CD8-positive, alpha-beta memory T cell (primary cell): ENCODE measurements around the gene BUD31. TPM values are rescaled to one million over a fixed set of nuclear protein-coding genes. Genes with fewer than 3 reads are reported as not detected.

Experiments
- CTCF ChIA-PET: fragments of 350-600 bp; sonication (Branson Sonifier 250); formaldehyde crosslinking; loops from one replicate; lab custom pipeline; 2021; ENCODE audit warnings: antibody characterized with exemption; lab: Charles Lee
- POLR2A ChIA-PET: fragments of 350-600 bp; sonication (Branson Sonifier 250); formaldehyde crosslinking; loops from one replicate; lab custom pipeline; 2021; ENCODE audit warnings: antibody characterized with exemption; lab: Charles Lee
- DNase-seq, 5 donors: peaks; one replicate each; pipeline versions ENCODE4 v3.0.0 to v3.0.0-alpha.2; 2020 to 2022; ENCODE audit warnings: mixed read lengths in 1 of 5
- H3K27ac ChIP-seq: one replicate; pipeline ENCODE4 v1.7.0; 2013; ENCODE audit warnings: low read depth, mild to moderate bottlenecking, low read length, moderate library complexity
- H3K27me3 ChIP-seq: 2 replicates; pipeline ENCODE4 v1.7.0; 2013; ENCODE audit warnings: low read length, mild to moderate bottlenecking; ENCODE audit not compliant: insufficient read depth, poor library complexity, severe bottlenecking
- H3K36me3 ChIP-seq: 2 replicates; pipeline ENCODE4 v1.7.0; 2013; ENCODE audit warnings: mild to moderate bottlenecking, low read length, moderate library complexity; ENCODE audit not compliant: insufficient read depth
- H3K4me1 ChIP-seq: 2 replicates; pipeline ENCODE4 v1.7.0; 2013; ENCODE audit warnings: mild to moderate bottlenecking, low read length, moderate library complexity; ENCODE audit not compliant: insufficient read depth
- H3K4me3 ChIP-seq: 2 replicates; pipeline ENCODE4 v1.7.0; 2013; ENCODE audit warnings: mild to moderate bottlenecking, low read length
- H3K9me3 ChIP-seq: 2 replicates; pipeline ENCODE4 v1.7.0; 2013; ENCODE audit warnings: mild to moderate bottlenecking, low read length
- H3K27ac Mint-ChIP-seq, 8 donors: one replicate each; pipeline ENCODE4 v1.8.0; 2020 to 2021; ENCODE audit warnings: mixed read lengths in 8 of 8, mild to moderate bottlenecking in 6 of 8, inconsistent platforms in 3 of 8, moderate library complexity in 3 of 8
- H3K27me3 Mint-ChIP-seq, 2 donors: one replicate each; pipeline ENCODE4 v1.8.0; 2020 to 2021; ENCODE audit warnings: mixed read lengths in 2 of 2, mild to moderate bottlenecking in 1 of 2, moderate library complexity in 1 of 2
- H3K36me3 Mint-ChIP-seq, 3 donors: one replicate each; pipeline ENCODE4 v1.8.0; 2020 to 2021; ENCODE audit warnings: mixed read lengths in 3 of 3, inconsistent platforms in 1 of 3, mild to moderate bottlenecking in 1 of 3
- H3K4me1 Mint-ChIP-seq, 3 donors: one replicate each; pipeline ENCODE4 v1.8.0; 2020 to 2021; ENCODE audit warnings: mixed read lengths in 3 of 3, inconsistent platforms in 1 of 3, mild to moderate bottlenecking in 1 of 3
- H3K4me3 Mint-ChIP-seq, 7 donors: one replicate each; pipeline ENCODE4 v1.8.0; 2020 to 2021; ENCODE audit warnings: mixed read lengths in 7 of 7, mild to moderate bottlenecking in 6 of 7, moderate library complexity in 4 of 7, inconsistent platforms in 2 of 7
- H3K9me3 Mint-ChIP-seq, 5 donors: one replicate each; pipeline ENCODE4 v1.8.0; 2020 to 2022; ENCODE audit warnings: mixed read lengths in 5 of 5, mild to moderate bottlenecking in 3 of 5, moderate library complexity in 2 of 5, inconsistent platforms in 1 of 5
- polyA plus RNA-seq: library from polyadenylated mRNA; unstranded; fragments of 300-500 nt; fragmentation: Illumina TruSeq; gene quantifications from one replicate; pipeline ENCODE4 v1.2.3, GENCODE V29; 2021
- total RNA-seq, 2 experiments: library from RNA; stranded (reverse); gene quantifications; one replicate each; pipeline ENCODE4 v1.2.3, GENCODE V29; 2021

BUD31 gene
- total and polyA plus RNA-seq, 3 experiments from 2014 or later = 176 to 188 (median 185) TPM

- no peaks in the 10 kb centered on the region for H3K9me3 ChIP-seq
- peaks cover 0 to 83% (median 9%) of the 10 kb centered on the region in 3 donors for H3K36me3 Mint-ChIP-seq
Measured at GRCh38 chr7:99389772-99390171, 19.0 kb upstream of the BUD31 start.

DNA sequence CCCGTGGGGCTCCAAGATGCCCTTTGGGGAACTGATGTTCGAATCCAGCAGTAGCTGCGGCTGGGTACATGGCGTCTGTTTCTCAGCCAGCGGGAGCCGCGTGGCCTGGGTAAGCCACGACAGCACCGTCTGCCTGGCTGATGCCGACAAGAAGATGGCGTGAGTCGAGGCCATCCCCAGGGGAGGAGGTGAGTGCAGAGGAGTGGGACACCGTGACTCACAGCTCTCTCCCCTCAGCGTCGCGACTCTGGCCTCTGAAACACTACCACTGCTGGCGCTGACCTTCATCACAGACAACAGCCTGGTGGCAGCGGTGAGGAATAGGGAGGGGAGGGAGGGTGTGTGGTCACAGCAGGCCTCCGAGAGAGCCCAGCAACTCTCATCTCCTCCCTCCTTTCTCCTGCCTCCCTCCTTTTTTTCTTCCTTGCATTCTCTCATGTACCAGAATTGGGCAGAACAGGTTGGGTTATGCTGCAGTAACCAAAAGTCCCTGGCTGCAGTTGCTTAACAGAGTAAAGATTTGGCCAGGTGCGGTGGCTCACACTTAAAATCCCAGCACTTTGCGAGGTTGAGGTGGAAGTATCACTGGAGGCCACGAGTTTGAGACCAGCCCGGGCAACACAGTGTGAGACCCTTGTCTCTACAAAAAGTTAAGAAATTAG is 17.7 kb upstream of the BUD31 start:
- ChIA-PET CTCF (interaction anchor here (1.0 to 1.1 kb wide), 2 partner anchors 10 to 18 kb away, joined by 3 read pairs; partner anchors contain the start of genes BUD31 and PDAP1), POLR2A (interaction anchor here (0.7 to 1.4 kb wide), 2 partner anchors 18 to 85 kb away, joined by 3 to 6 read pairs; partner anchors contain the start of genes BUD31 and PDAP1)
- Mint-ChIP-seq H3K27me3 (no peaks in the 10 kb centered on the region), H3K4me3 (peak overlapping the region in 1 of 7 donors; percentile 48), H3K27ac (peak overlapping the region in 4 of 8 donors; percentile 26 to 77 (median 37)), H3K4me1 (peaks cover 13 to 34% (median 13%) of the 10 kb centered on the region in 3 donors), H3K36me3 (peaks cover 0 to 89% (median 9%) of the 10 kb centered on the region in 3 donors), H3K9me3 (no peaks in the 10 kb centered on the region)
- Histone ChIP-seq H3K4me3 (no peak overlapping the region), H3K9me3 (no peaks in the 10 kb centered on the region), H3K27ac (no peak overlapping the region), H3K36me3 (peaks cover 79% of the 10 kb centered on the region), H3K27me3 (no peaks in the 10 kb centered on the region), H3K4me1 (peaks cover 15% of the 10 kb centered on the region)
- no peak for DNase-seq

More at GRCh38 chr7:99389772-99390171, 19.0 kb upstream of the BUD31 start:
- Mint-ChIP-seq H3K27me3 (no peaks in the 10 kb centered on the region), H3K4me3 (no peak overlapping the region), H3K27ac (peak overlapping the region in 1 of 8 donors; percentile 58), H3K4me1 (peaks cover 13 to 33% (median 13%) of the 10 kb centered on the region in 3 donors), H3K9me3 (no peaks in the 10 kb centered on the region)
- H3K36me3 ChIP-seq = peaks cover 67% of the 10 kb centered on the region
- DNase-seq = no peak
- H3K27me3 ChIP-seq = no peaks in the 10 kb centered on the region
- POLR2A ChIA-PET = interaction anchor here (1.0 to 1.4 kb wide), 2 partner anchors 9 to 19 kb away, joined by 6 read pairs; partner anchors contain the start of genes BUD31 and PDAP1
- H3K4me1 ChIP-seq = peaks cover 22% of the 10 kb centered on the region
- H3K4me3 ChIP-seq = no peak overlapping the region
- CTCF ChIA-PET = interaction anchor here (1.0 kb wide), 1 partner anchor 19 kb away, joined by 3 read pairs; the partner anchor contains the start of genes BUD31 and PDAP1
- H3K27ac ChIP-seq = no peak overlapping the region

DNA sequence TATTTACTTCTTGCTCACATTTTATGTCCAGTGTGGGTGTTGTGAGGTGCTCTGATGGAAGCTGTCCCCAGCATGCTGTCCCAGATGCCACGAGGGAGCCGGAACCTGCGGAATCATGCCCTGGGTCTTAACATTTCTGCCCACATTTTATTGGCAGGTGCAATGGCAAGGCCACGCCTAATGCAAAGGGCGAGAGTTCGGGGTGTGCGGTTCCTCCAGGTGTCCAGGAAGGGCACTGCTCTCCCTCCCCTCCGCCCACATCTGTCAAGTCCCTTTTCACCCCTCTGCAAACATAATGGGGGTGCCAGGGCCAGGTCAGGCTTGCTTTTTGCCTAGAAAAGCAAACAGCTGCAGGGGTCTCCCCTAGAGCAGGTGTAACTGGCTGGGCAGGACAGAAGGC is 16.7 kb upstream of the BUD31 start:
- peak overlapping the region in 7 of 8 donors; percentile 26 to 93 (median 52) for H3K27ac Mint-ChIP-seq
- H3K4me3 Mint-ChIP-seq = peak overlapping the region in 4 of 7 donors; percentile 34 to 38 (median 35)

GRCh38 chr7:99392659-99393354 is 16.0 kb upstream of the BUD31 start:
- H3K27me3 Mint-ChIP-seq = no peaks in the 10 kb centered on the region
- peak overlapping the region; percentile 45 for H3K4me3 ChIP-seq
- peaks cover 15 to 38% (median 16%) of the 10 kb centered on the region in 3 donors for H3K4me1 Mint-ChIP-seq
- H3K36me3 ChIP-seq = peaks cover 77% of the 10 kb centered on the region
- H3K27ac Mint-ChIP-seq = peak overlapping the region; percentile 89 to 97 (median 92)
- no peaks in the 10 kb centered on the region for H3K9me3 ChIP-seq
- peak overlapping the region; percentile 77 to 94 (median 82) for H3K4me3 Mint-ChIP-seq
- POLR2A ChIA-PET = interaction anchor here (0.5 to 3.4 kb wide), 12 partner anchors 9 to 1495 kb away, joined by 3 to 45 read pairs (median 4); partner anchors contain the start of genes ARPC1B, BUD31, PDAP1 and ZNF394
- H3K4me1 ChIP-seq = peaks cover 15% of the 10 kb centered on the region
- CTCF ChIA-PET = interaction anchor here (0.6 to 2.8 kb wide), 6 partner anchors 10 to 52 kb away, joined by 3 to 13 read pairs (median 6); partner anchors contain the start of genes BUD31 and PDAP1
- peak overlapping the region; percentile 57 for H3K27ac ChIP-seq
- DNase-seq = peak; percentile 79 to 90 (median 84)
- no peaks in the 10 kb centered on the region for H3K9me3 Mint-ChIP-seq
- peaks cover 0 to 90% (median 7%) of the 10 kb centered on the region in 3 donors for H3K36me3 Mint-ChIP-seq
- no peaks in the 10 kb centered on the region for H3K27me3 ChIP-seq

More for the DNA sequence above, 16.7 kb upstream of the BUD31 start:
- Histone ChIP-seq H3K36me3 (peaks cover 73% of the 10 kb centered on the region), H3K4me3 (no peak overlapping the region), H3K9me3 (no peaks in the 10 kb centered on the region), H3K27ac (no peak overlapping the region), H3K4me1 (peaks cover 15% of the 10 kb centered on the region), H3K27me3 (no peaks in the 10 kb centered on the region)
- H3K9me3 Mint-ChIP-seq = no peaks in the 10 kb centered on the region
- no peaks in the 10 kb centered on the region for H3K27me3 Mint-ChIP-seq
- no peak for DNase-seq
- peaks cover 13 to 36% (median 14%) of the 10 kb centered on the region in 3 donors for H3K4me1 Mint-ChIP-seq
- peaks cover 0 to 88% (median 5%) of the 10 kb centered on the region in 3 donors for H3K36me3 Mint-ChIP-seq
- POLR2A ChIA-PET = interaction anchor here (0.5 to 3.4 kb wide), 6 partner anchors 9 to 488 kb away, joined by 3 to 45 read pairs (median 8); partner anchors contain the start of genes ARPC1B, BUD31 and PDAP1
- CTCF ChIA-PET = interaction anchor here (1.6 to 2.2 kb wide), 2 partner anchors 16 to 24 kb away, joined by 4 to 9 read pairs; partner anchors contain the start of genes BUD31 and PDAP1

GRCh38 chr7:99393355-99394187 is 15.2 kb upstream of the BUD31 start:
- H3K27ac ChIP-seq = peak overlapping the region; percentile 57
- DNase-seq = no peak

GRCh38 chr7:99394188-99394502 is 14.6 kb upstream of the BUD31 start:
- POLR2A ChIA-PET = interaction anchor here (0.7 to 3.4 kb wide), 3 partner anchors 13 to 45 kb away, joined by 7 to 45 read pairs (median 28); partner anchors contain the start of genes ARPC1B, BUD31 and PDAP1

More at GRCh38 chr7:99393355-99394187, 15.2 kb upstream of the BUD31 start:
- H3K27me3 ChIP-seq = no peaks in the 10 kb centered on the region
- H3K9me3 ChIP-seq = no peaks in the 10 kb centered on the region
- Mint-ChIP-seq H3K4me3 (peak overlapping the region; percentile 77 to 94 (median 82)), H3K36me3 (peaks cover 0 to 90% (median 7%) of the 10 kb centered on the region in 3 donors), H3K4me1 (peaks cover 18 to 42% (median 22%) of the 10 kb centered on the region in 3 donors), H3K27ac (peak overlapping the region; percentile 43 to 97 (median 92)), H3K9me3 (no peaks in the 10 kb centered on the region), H3K27me3 (no peaks in the 10 kb centered on the region)
- H3K4me1 ChIP-seq = peaks cover 15% of the 10 kb centered on the region
- ChIA-PET POLR2A (interaction anchor here (0.5 to 3.4 kb wide), 9 partner anchors 8 to 1494 kb away, joined by 3 to 45 read pairs (median 5); partner anchors contain the start of genes ARPC1B, BUD31, PDAP1 and ZNF394), CTCF (interaction anchor here (0.6 to 2.8 kb wide), 7 partner anchors 9 to 52 kb away, joined by 3 to 13 read pairs (median 7); partner anchors contain the start of genes BUD31 and PDAP1)
- peaks cover 72% of the 10 kb centered on the region for H3K36me3 ChIP-seq
- peak overlapping the region; percentile 45 for H3K4me3 ChIP-seq

More at GRCh38 chr7:99394188-99394502, 14.6 kb upstream of the BUD31 start:
- H3K4me1 ChIP-seq = peaks cover 15% of the 10 kb centered on the region
- H3K27me3 Mint-ChIP-seq = no peaks in the 10 kb centered on the region
- peaks cover 18 to 48% (median 25%) of the 10 kb centered on the region in 3 donors for H3K4me1 Mint-ChIP-seq
- CTCF ChIA-PET = interaction anchor here (1.8 to 2.8 kb wide), 4 partner anchors 9 to 29 kb away, joined by 7 to 13 read pairs (median 9); partner anchors contain the start of genes BUD31 and PDAP1
- peaks cover 71% of the 10 kb centered on the region for H3K36me3 ChIP-seq
- DNase-seq = no peak
- H3K9me3 ChIP-seq = no peaks in the 10 kb centered on the region
- H3K27ac ChIP-seq = no peak overlapping the region
- peaks cover 0 to 91% (median 7%) of the 10 kb centered on the region in 3 donors for H3K36me3 Mint-ChIP-seq
- H3K27me3 ChIP-seq = no peaks in the 10 kb centered on the region
- H3K9me3 Mint-ChIP-seq = no peaks in the 10 kb centered on the region
- H3K4me3 ChIP-seq = no peak overlapping the region
- peak overlapping the region in 2 of 7 donors; percentile 57 to 87 for H3K4me3 Mint-ChIP-seq
- H3K27ac Mint-ChIP-seq = peak overlapping the region in 6 of 8 donors; percentile 29 to 87 (median 56)
